ENCODE data around the gene ORC3.
"Not testable (repeated sequence)": the region's sequence is repeated elsewhere in the genome, so short reads cannot be mapped to it uniquely, and the experiment has no call there.

ORC3 gene

GRCh38 chr6:87692086-87692485 is 102.2 kb downstream of the ORC3 start:
- peak overlapping the region; percentile 57 for H3K27ac Mint-ChIP-seq (ENCODE audit: low read depth)
- H3K27me3 Mint-ChIP-seq: no peaks in the 10 kb centered on the region
- no peaks in the 10 kb centered on the region for H3K9me3 Mint-ChIP-seq
- no peak for ATAC-seq (replicated peaks; ENCODE audit: extremely low read depth, poor library complexity, severe bottlenecking)
- H3K4me3 Mint-ChIP-seq: no peak overlapping the region
- H3K36me3 Mint-ChIP-seq (ENCODE audit: insufficient read depth): peaks cover 15% of the 10 kb centered on the region
- DNase-seq (ENCODE audit: low spot score in 2 of 2): no peak
- H3K4me1 Mint-ChIP-seq: peaks cover 53% of the 10 kb centered on the region

DNA sequence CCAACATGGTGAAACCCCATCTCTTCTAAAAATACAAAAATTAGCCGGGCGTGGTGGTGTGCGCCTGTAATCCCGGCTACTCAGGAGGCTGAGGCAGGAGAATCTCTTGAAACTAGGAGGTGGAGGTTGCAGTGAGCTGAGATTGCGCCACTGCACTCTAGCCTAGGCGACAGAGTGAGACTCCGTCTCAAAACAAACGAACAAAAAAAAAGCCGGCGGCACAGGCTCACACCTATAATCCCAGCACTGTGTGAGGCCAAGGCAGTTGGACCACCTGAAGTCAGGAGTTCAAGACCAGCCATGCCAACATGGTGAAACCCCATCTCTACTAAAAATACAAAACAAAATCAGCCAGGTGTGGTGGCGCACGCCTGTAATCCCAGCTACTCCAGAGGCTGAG is 106.9 kb downstream of the ORC3 start:
- Mint-ChIP-seq H3K4me1 (peaks cover 64% of the 10 kb centered on the region), H3K4me3 (peak overlapping the region; percentile 87), H3K27ac (ENCODE audit: low read depth) (peak overlapping the region; percentile 1), H3K36me3 (ENCODE audit: insufficient read depth) (peaks cover 10% of the 10 kb centered on the region)
- not testable (repeated sequence) for DNase-seq (ENCODE audit: low spot score in 2 of 2); H3K27me3 Mint-ChIP-seq; H3K9me3 Mint-ChIP-seq; ATAC-seq (replicated peaks; ENCODE audit: extremely low read depth, poor library complexity, severe bottlenecking)

DNA sequence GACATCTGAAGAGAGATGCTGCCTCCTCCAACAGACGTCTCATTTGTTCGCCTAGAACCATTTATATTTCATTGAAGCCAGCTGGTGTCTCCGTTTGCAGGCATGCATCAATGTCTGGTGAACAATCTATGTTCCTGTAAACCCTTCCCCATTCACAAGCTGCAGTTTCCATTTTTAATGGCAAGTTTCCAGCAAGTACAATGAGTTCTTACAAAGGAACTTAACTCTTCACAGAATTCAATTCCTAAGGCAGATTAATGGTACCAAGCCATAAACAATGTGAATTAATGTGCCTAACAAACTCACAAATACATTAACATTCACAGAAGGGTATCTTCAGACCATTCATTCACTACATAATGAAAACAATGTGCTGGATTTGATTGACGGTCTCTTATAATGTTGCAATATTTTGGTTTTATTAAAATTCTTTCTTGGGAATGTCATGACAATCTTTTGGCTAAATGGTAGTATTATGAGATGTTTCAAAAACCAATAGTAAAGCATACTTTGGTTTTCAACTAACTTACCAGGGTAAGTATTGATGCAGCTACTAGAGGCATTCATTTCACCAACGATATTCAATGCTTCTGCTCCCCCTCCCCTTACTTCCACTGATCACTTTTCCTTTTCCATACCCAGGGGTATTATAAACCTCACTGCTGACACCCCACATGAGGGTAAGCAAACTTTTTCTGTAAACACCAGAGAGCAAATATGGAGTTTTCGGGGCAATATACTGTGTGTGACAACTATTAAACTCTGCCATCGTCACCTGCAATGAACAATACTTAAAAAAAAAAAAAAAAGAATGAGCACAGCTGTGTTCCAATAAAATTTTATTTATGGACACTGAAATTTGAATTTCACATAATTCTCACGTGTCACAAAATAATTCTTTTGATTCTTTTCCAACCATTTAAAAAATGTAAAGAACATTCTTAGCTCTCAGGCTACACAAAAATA is 107.9 kb downstream of the ORC3 start:
- H3K36me3 Mint-ChIP-seq (ENCODE audit: insufficient read depth): peaks cover 13% of the 10 kb centered on the region
- H3K4me3 Mint-ChIP-seq: peak overlapping the region; percentile 87
- H3K27ac Mint-ChIP-seq (ENCODE audit: low read depth): peak overlapping the region; percentile 1
- peaks cover 64% of the 10 kb centered on the region for H3K4me1 Mint-ChIP-seq
- DNase-seq (ENCODE audit: low spot score in 2 of 2) (no peak), ATAC-seq (replicated peaks; ENCODE audit: extremely low read depth, poor library complexity, severe bottlenecking) (no peak)
- no peaks in the 10 kb centered on the region for H3K9me3 Mint-ChIP-seq
- H3K27me3 Mint-ChIP-seq: no peaks in the 10 kb centered on the region

- ATAC-seq (replicated peaks; ENCODE audit: extremely low read depth, poor library complexity, severe bottlenecking): no peak
- peaks cover 65% of the 10 kb centered on the region for H3K4me1 Mint-ChIP-seq
- no peak for DNase-seq (ENCODE audit: low spot score in 2 of 2)
- H3K27ac Mint-ChIP-seq (ENCODE audit: low read depth): peak overlapping the region; percentile 1
- peaks cover 11% of the 10 kb centered on the region for H3K36me3 Mint-ChIP-seq (ENCODE audit: insufficient read depth)
- H3K27me3 Mint-ChIP-seq: no peaks in the 10 kb centered on the region
- H3K9me3 Mint-ChIP-seq: no peaks in the 10 kb centered on the region
- peak overlapping the region; percentile 87 for H3K4me3 Mint-ChIP-seq
These were observed 108.6 kb downstream of the ORC3 start for GRCh38 chr6:87698547-87699006.

DNA sequence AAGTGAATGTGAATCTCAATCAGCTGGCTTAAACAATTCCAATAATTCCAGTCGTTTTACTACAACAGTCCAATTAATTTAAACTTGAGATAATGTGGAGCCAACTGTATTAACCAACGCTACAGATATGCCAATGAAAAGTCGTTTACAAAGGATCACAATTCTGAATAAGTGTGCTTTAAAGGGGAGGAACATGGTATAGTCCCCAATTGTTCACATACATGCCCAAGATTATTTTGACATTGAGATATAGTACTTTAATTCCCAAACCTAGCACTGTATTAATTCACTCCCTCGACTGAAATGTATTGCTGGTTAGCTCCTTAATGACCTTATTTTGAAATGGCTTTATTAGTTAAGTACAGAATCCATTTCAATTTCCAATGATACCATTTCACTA is 109.6 kb downstream of the ORC3 start:
- peak overlapping the region; percentile 87 for H3K4me3 Mint-ChIP-seq
- H3K9me3 Mint-ChIP-seq: no peaks in the 10 kb centered on the region
- H3K4me1 Mint-ChIP-seq: peaks cover 55% of the 10 kb centered on the region
- H3K27ac Mint-ChIP-seq (ENCODE audit: low read depth): peak overlapping the region; percentile 80
- DNase-seq (ENCODE audit: low spot score in 2 of 2): no peak
- no peak for ATAC-seq (replicated peaks; ENCODE audit: extremely low read depth, poor library complexity, severe bottlenecking)
- H3K27me3 Mint-ChIP-seq: no peaks in the 10 kb centered on the region
- peaks cover 10% of the 10 kb centered on the region for H3K36me3 Mint-ChIP-seq (ENCODE audit: insufficient read depth)

DNA sequence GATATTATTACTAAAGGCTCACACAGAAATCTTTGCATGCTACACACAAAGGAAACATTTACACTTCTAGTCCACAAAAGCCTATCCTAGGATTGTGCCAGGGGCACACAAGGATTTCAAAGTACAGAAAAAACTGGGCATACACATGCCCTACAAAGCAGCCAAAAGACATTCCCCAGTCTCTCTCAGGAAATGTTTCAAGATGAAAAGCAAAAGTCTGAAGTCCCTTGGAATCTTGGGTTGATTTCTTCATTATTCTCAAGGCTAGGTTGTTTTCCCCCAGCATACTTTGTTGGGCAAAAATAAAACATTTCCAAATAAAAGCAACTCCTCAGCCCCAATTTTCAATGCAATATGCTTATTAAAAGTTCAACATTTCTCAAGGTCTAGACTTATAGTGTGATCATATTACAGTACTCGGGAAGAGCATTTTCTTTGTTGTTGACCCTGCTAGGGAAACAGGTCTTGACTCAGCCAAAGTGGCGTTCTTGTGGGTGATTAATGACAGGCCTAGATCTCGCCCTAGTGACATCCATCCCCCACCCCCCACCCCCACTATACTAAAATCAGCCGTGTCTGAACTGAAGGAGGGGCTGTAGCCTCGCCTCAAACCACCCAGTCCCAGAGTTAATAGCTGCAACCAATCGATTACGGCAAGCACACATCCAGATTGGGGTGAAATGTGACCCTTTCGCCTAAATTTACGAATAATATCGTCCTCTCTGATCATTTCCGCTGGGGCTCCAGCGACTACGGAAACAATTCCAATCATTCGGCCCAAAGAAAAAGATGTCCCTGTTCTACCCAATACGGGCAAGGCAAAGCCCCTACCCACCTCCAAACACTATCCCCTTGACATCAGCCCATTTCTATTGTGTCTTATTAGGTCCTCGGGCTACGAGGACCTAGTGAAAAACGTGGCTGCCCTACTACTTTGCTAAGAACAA is 110.7 kb downstream of the ORC3 start:
- H3K27ac Mint-ChIP-seq (ENCODE audit: low read depth): peak overlapping the region; percentile 80
- no peaks in the 10 kb centered on the region for H3K9me3 Mint-ChIP-seq
- H3K4me1 Mint-ChIP-seq: peaks cover 49% of the 10 kb centered on the region
- peak overlapping the region; percentile 87 for H3K4me3 Mint-ChIP-seq
- ATAC-seq (replicated peaks; ENCODE audit: extremely low read depth, poor library complexity, severe bottlenecking) (no peak), DNase-seq (ENCODE audit: low spot score in 2 of 2) (no peak)
- H3K27me3 Mint-ChIP-seq: no peaks in the 10 kb centered on the region
- peaks cover 10% of the 10 kb centered on the region for H3K36me3 Mint-ChIP-seq (ENCODE audit: insufficient read depth)

DNA sequence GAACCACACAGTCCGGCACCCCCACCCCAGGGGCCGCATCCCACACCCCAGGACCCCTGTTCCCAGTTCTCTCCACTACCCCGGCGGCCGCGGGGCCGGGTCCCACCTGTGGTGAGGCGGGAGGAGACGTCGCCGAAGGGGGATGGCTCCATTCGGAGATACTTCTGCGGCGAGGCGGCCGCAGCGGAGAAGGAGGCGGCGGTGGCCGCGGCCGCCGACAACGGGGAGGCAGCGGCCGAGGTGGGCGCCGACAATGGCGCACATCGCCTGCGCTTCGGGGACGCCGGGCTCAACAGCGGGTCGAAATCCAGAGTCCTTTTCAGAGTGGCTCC is 111.4 kb downstream of the ORC3 start:
- H3K27ac Mint-ChIP-seq (ENCODE audit: low read depth): peak overlapping the region; percentile 80
- ATAC-seq (replicated peaks; ENCODE audit: extremely low read depth, poor library complexity, severe bottlenecking) (peak; percentile 1), DNase-seq (ENCODE audit: low spot score in 2 of 2) (peak in 1 of 2 donors; percentile 20)
- peaks cover 10% of the 10 kb centered on the region for H3K36me3 Mint-ChIP-seq (ENCODE audit: insufficient read depth)
- no peaks in the 10 kb centered on the region for H3K27me3 Mint-ChIP-seq
- peaks cover 43% of the 10 kb centered on the region for H3K4me1 Mint-ChIP-seq
- H3K9me3 Mint-ChIP-seq: no peaks in the 10 kb centered on the region
- H3K4me3 Mint-ChIP-seq: peak overlapping the region; percentile 87

DNA sequence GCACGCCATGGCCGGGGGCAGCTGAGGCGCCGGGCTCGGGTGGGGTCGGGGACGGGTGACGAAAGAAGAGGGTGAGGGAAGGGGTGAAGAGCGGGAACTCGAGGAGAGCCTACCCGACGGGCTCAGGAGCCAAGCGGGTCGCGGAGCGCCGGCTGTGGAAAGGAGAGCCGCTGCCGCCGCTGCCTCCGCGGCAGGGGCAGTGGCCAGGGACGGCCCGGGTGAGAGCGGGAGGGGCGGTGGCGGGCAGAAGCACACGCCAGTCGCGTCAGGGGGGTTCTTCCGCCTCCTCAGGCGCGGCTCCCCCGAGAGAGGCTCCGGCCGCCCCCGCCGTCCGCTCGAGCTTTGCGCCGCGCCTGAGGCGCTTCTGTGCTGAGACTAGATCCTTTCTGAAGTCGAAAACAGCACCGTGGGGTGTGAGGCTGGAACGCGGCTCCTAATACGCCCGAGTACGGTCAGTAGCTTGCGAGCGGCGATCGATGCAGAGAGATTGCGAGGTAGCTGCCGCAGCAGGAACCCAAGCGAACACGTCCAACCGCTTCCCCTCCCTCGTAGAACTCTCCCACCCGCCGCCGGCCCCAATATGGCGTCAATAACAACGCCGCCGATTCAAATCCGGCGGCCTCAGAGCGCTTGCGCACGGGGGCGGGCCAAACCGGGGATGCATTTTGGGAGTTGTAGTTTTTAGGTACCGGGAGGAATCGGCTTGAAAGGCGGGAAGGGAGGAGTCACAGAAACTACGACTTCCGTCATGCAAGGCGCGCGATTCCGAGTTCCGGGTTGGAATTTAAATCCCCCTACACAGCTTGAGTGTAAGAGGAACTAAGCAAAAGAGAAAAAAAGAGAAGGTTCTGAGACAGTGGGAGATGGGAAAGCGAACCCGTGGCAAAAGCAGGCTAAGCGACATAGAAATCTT is 112.0 kb downstream of the ORC3 start, which contains the start of gene AKIRIN2:
Gene AKIRIN2, minus strand, starts transcription at position 558 of the 913 bp plus-strand sequence. Its CDS starts 549 bp downstream, at position 9.
- peaks cover 10% of the 10 kb centered on the region for H3K36me3 Mint-ChIP-seq (ENCODE audit: insufficient read depth)
- H3K9me3 Mint-ChIP-seq: no peaks in the 10 kb centered on the region
- ATAC-seq (replicated peaks; ENCODE audit: extremely low read depth, poor library complexity, severe bottlenecking): peak; percentile 78
- peak within 1 kb of the TSS; percentile 80 for H3K27ac Mint-ChIP-seq (ENCODE audit: low read depth)
- DNase-seq (ENCODE audit: low spot score in 2 of 2): peak; percentile 96 to 97
- H3K4me3 Mint-ChIP-seq: peak within 1 kb of the TSS; percentile 87
- no peaks in the 10 kb centered on the region for H3K27me3 Mint-ChIP-seq
- H3K4me1 Mint-ChIP-seq: peaks cover 40% of the 10 kb centered on the region

- H3K9me3 Mint-ChIP-seq: no peaks in the 10 kb centered on the region
- H3K27ac Mint-ChIP-seq (ENCODE audit: low read depth): peak overlapping the region; percentile 80
- DNase-seq (ENCODE audit: low spot score in 2 of 2) (no peak), ATAC-seq (replicated peaks; ENCODE audit: extremely low read depth, poor library complexity, severe bottlenecking) (no peak)
- peak overlapping the region; percentile 87 for H3K4me3 Mint-ChIP-seq
- H3K36me3 Mint-ChIP-seq (ENCODE audit: insufficient read depth): peaks cover 10% of the 10 kb centered on the region
- peaks cover 37% of the 10 kb centered on the region for H3K4me1 Mint-ChIP-seq
- no peaks in the 10 kb centered on the region for H3K27me3 Mint-ChIP-seq
These were observed 112.6 kb downstream of the ORC3 start for GRCh38 chr6:87702589-87702945.

GRCh38 chr6:87703039-87703438 is 113.1 kb downstream of the ORC3 start:
- not testable (repeated sequence) for DNase-seq (ENCODE audit: low spot score in 2 of 2); H3K9me3 Mint-ChIP-seq; H3K27me3 Mint-ChIP-seq; H3K36me3 Mint-ChIP-seq (ENCODE audit: insufficient read depth); ATAC-seq (replicated peaks; ENCODE audit: extremely low read depth, poor library complexity, severe bottlenecking)
- peak overlapping the region; percentile 80 for H3K27ac Mint-ChIP-seq (ENCODE audit: low read depth)
- H3K4me1 Mint-ChIP-seq: peaks cover 32% of the 10 kb centered on the region
- H3K4me3 Mint-ChIP-seq: peak overlapping the region; percentile 87

DNA sequence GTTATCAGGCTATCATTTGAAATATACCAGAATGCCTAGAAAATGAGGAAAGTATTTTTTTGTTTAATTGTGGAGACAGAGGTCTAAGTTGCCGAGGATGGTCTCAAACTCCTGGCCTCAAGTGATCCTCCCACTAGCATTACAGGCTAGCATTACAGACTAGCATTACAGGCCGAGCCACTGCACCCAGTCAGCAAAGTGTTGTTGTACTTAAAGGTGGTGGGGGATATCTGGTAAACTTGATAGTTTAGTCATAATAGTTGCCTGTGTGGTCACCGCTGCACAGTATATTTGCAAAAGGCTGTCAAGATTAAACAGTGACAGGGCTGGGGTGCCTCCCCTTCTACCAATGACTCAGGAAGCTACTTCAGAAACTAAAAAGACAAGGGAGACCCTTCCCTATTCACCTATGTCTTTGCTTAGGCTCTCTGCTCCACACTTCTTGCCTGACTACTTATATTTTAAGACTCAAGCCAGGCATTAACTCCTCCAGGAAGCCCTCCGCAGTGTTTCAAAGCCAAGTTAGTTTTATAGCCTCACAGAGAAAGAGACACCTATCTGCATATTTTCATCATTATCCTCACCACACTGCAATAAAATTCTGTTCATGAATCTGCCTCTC is 115.2 kb downstream of the ORC3 start:
- DNase-seq (ENCODE audit: low spot score in 2 of 2) (no peak), ATAC-seq (replicated peaks; ENCODE audit: extremely low read depth, poor library complexity, severe bottlenecking) (no peak)
- H3K4me3 Mint-ChIP-seq: no peak overlapping the region
- no peaks in the 10 kb centered on the region for H3K27me3 Mint-ChIP-seq
- peaks cover 11% of the 10 kb centered on the region for H3K36me3 Mint-ChIP-seq (ENCODE audit: insufficient read depth)
- H3K9me3 Mint-ChIP-seq: no peaks in the 10 kb centered on the region
- no peak overlapping the region for H3K27ac Mint-ChIP-seq (ENCODE audit: low read depth)
- H3K4me1 Mint-ChIP-seq: peaks cover 19% of the 10 kb centered on the region

Measured in central memory CD8-positive, alpha-beta T cell (primary cell).